Nephron (organoid): ENCODE measurements around the gene FUNDC2.
A peak's percentile ranks its signal among the peaks of the same experiment; 100 is the strongest.

Experiments used
- H3K27ac Mint-ChIP-seq, 3 experiments: 2 replicates each; pipeline ENCODE4 v1.8.0; 2020; ENCODE audit warnings: mixed read lengths in 3 of 3, mild to moderate bottlenecking in 2 of 3, moderate library complexity in 1 of 3
- H3K27me3 Mint-ChIP-seq: 2 replicates; pipeline ENCODE4 v1.8.0; 2021; ENCODE audit warnings: low read depth, mild to moderate bottlenecking, moderate library complexity, mixed read lengths
- H3K36me3 Mint-ChIP-seq: 2 replicates; pipeline ENCODE4 v1.8.0; 2020; ENCODE audit warnings: low read depth, mixed read lengths
- H3K4me1 Mint-ChIP-seq: 2 replicates; pipeline ENCODE4 v1.8.0; 2020; ENCODE audit warnings: mixed read lengths
- H3K4me3 Mint-ChIP-seq, 3 experiments: 2 replicates each; pipeline ENCODE4 v1.8.0; 2020; ENCODE audit warnings: mild to moderate bottlenecking in 3 of 3, mixed read lengths in 3 of 3, moderate library complexity in 2 of 3
- H3K9me3 Mint-ChIP-seq: 2 replicates; pipeline ENCODE4 v1.8.0; 2020; ENCODE audit warnings: mixed read lengths
- TF ChIP-seq, protein P1 (sequence below), 3 experiments: fragments of 200-600 bp; sonication (generic); IDR thresholded peaks; one replicate each; pipeline ENCODE4 v1.5.0; 2021; ENCODE audit warnings: antibody characterized with exemption in 3 of 3; ENCODE audit not compliant: unreplicated experiment in 3 of 3

FUNDC2 gene

DNA sequence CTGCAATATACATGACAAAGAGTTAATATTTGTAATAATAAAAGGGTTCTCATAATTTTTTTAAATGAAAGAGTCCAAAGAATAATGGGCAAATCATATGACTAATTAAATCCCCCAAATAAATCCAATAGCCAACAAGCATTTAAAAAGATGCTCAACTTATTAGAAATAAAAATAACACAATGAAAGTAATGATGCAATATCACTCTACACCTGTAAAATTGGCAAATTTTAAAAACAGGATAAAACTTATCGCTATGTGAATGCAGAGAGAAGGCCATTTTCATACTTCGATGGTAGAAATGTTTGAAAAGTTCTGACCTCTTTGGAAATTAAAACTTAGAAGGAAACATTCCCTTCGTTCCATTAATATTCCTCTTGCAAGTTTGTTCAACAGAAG is 6.1 kb upstream of the FUNDC2 start:
- TF ChIP-seq, protein P1, sequence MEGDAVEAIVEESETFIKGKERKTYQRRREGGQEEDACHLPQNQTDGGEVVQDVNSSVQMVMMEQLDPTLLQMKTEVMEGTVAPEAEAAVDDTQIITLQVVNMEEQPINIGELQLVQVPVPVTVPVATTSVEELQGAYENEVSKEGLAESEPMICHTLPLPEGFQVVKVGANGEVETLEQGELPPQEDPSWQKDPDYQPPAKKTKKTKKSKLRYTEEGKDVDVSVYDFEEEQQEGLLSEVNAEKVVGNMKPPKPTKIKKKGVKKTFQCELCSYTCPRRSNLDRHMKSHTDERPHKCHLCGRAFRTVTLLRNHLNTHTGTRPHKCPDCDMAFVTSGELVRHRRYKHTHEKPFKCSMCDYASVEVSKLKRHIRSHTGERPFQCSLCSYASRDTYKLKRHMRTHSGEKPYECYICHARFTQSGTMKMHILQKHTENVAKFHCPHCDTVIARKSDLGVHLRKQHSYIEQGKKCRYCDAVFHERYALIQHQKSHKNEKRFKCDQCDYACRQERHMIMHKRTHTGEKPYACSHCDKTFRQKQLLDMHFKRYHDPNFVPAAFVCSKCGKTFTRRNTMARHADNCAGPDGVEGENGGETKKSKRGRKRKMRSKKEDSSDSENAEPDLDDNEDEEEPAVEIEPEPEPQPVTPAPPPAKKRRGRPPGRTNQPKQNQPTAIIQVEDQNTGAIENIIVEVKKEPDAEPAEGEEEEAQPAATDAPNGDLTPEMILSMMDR (IDR thresholded peaks at IDR 0.05; ENCODE audit: unreplicated experiment in 3 of 3) = no peak
- Mint-ChIP-seq H3K4me3 (no peak overlapping the region), H3K36me3 (no peaks in the 10 kb centered on the region), H3K27me3 (no peaks in the 10 kb centered on the region), H3K4me1 (no peaks in the 10 kb centered on the region), H3K27ac (no peak overlapping the region), H3K9me3 (no peaks in the 10 kb centered on the region)

DNA sequence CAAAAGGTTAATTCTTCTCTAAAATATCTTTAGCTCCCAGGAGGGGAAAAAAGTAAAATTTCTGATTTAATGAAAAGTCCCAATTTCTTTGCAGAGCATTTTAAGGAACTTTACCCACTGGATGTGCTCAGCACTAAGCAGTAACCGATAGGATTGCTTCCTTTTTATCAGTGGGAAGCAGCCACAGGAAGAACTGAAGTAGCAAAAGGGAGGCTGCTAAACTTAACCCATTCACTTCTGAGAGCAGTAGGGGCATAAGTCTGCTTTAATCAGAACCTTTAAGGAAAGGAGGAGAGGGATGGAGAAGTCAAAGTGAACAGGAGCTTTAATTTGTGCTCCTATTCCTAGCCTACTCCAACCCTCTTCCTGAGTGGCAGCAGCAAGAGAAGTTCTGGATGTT is 4.1 kb upstream of the FUNDC2 start, which contains the start of gene F8:
F8 (minus strand) TSS at position 139 of the 400 bp plus-strand sequence. CDS start 171 bp downstream, outside the sequence.
- TF ChIP-seq, protein P1 (IDR thresholded peaks at IDR 0.05; ENCODE audit: unreplicated experiment in 3 of 3) = no peak
- peaks cover 3% of the 10 kb centered on the region for H3K9me3 Mint-ChIP-seq
- H3K27me3 Mint-ChIP-seq = no peaks in the 10 kb centered on the region
- no peaks in the 10 kb centered on the region for H3K4me1 Mint-ChIP-seq
- H3K27ac Mint-ChIP-seq = peak within 1 kb of the TSS in 1 of 3 experiments; percentile 40
- no peaks in the 10 kb centered on the region for H3K36me3 Mint-ChIP-seq
- no peak within 1 kb of the TSS for H3K4me3 Mint-ChIP-seq

DNA sequence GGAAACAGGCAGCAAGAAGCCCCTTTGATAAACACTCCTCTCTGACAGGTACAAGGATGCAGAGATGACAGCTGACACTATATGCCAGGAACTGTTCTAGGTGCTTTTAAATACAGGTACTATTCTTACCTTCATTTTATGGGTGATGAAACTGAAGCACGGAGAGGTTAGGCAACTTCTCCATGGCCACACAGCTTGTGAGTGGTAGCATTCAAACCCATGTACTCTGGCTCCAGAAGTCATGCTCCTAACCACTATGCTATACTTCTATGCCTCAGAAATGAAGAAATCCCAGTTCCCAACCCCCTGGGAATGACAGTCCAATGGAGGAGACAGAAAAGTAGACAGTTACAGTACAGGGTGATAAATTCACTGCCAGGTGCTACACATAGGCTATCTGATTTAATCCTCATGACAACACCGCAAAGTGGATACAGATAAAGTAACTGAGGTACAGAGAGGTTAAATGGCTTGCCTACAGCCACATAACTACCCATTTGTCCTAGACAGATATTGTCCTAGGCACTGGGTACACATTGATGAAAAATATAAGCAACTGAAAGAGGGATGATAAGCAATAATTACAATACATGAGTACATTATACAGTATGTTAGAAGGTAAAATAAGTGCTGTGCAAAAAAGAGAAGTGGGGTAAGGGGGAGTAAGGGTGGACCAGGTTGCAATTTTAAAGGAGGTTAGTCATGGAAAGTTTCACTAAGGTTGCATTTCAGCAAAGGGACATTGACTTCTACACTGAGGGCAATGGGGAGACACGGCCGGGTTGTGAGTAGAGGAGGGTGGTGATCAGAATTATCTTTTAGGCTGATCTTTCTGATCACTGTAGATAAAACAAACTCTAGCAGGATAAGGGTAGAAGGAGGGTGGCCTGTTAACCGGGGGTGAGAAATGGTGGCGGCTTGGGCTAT is 2.5 kb upstream of the FUNDC2 start:
- H3K4me3 Mint-ChIP-seq = peak overlapping the region; percentile 52 to 71 (median 55)
- TF ChIP-seq, protein P1 (IDR thresholded peaks at IDR 0.05; ENCODE audit: unreplicated experiment in 3 of 3) = no peak
- peaks cover 7% of the 10 kb centered on the region for H3K4me1 Mint-ChIP-seq
- H3K27ac Mint-ChIP-seq = peak overlapping the region; percentile 0 to 76 (median 24)
- H3K9me3 Mint-ChIP-seq = peaks cover 7% of the 10 kb centered on the region
- no peaks in the 10 kb centered on the region for H3K27me3 Mint-ChIP-seq
- H3K36me3 Mint-ChIP-seq = no peaks in the 10 kb centered on the region

DNA sequence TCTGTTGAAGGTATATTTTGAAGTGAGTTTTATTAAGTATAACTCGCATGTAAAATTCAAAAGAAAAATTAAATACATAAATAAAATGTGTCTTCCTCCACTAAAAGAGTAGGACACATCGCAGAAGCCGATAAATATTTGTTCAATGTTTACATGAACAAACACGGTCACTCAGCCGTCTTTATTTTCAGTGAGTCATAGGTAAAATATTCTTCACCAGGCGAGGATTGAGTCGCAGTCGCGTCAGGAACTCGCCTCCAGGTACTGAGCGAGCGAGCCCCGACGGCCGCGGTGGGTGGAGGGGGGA is 271 bp upstream of the FUNDC2 start:
- Mint-ChIP-seq H3K9me3 (peaks cover 9% of the 10 kb centered on the region), H3K4me1 (peaks cover 7% of the 10 kb centered on the region), H3K4me3 (peak overlapping the region; percentile 85 to 92 (median 91)), H3K27me3 (no peaks in the 10 kb centered on the region), H3K36me3 (no peaks in the 10 kb centered on the region), H3K27ac (peak overlapping the region; percentile 95 to 99 (median 98))
- TF ChIP-seq, protein P1 (IDR thresholded peaks at IDR 0.05; ENCODE audit: unreplicated experiment in 3 of 3) = no peak

DNA sequence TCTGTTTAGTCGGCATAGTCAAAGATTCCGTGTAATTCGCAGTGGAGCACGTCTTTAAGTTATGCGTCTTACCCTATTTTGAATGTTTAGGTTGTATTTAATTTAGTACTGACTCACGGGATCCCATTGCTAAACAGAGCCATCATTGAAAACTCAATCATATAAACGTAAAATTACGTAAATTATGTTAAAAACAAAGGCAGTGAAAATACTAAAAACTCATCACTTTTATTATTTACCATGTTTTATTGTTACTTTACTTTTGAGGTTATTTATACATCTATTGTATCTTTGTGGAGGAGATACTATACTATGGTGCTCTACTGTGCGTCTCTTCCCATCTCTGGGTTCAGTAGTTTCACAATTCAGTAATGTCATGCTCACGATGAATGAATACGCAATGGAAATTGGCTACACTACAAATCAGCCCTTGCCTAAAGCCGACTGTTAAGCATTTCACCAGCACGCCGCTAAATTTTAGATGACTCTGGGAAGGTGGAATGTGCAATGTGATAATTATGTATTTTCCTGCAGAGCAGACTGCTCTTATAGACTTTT is 944 bp downstream of the FUNDC2 start:
- peaks cover 11% of the 10 kb centered on the region for H3K9me3 Mint-ChIP-seq
- H3K27ac Mint-ChIP-seq = peak overlapping the region; percentile 95 to 99 (median 98)
- no peaks in the 10 kb centered on the region for H3K27me3 Mint-ChIP-seq
- peak overlapping the region; percentile 86 to 95 (median 95) for H3K4me3 Mint-ChIP-seq
- TF ChIP-seq, protein P1 (IDR thresholded peaks at IDR 0.05; ENCODE audit: unreplicated experiment in 3 of 3) = no peak
- H3K36me3 Mint-ChIP-seq = peaks cover 4% of the 10 kb centered on the region
- H3K4me1 Mint-ChIP-seq = peaks cover 7% of the 10 kb centered on the region
